Measurements from ENCODE around the gene IFIT2.

DNA sequence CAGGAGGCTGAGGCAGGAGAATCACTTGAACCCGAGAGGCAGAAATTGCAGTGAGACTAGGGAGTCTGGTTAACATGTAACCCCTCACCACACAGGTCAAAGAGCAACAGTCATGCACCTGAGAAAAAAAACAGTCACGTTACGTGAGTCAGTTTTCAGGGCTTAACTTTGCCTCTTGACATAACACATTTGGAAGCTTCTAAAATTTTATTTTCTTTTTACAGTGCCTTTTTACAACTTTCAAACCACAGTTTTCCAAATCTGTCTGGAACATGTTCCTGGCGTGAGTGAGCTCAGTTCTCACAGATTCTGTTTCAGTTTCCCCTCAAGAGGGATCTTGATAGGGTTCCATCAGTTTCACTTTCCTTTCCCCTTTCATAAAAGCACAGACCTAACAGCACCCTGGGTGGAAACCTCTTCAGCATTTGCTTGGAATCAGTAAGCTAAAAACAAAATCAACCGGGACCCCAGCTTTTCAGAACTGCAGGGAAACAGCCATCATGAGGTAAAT lies 30.3 kb downstream of the IFIT2 start:
- TF ChIP-seq, protein P1, sequence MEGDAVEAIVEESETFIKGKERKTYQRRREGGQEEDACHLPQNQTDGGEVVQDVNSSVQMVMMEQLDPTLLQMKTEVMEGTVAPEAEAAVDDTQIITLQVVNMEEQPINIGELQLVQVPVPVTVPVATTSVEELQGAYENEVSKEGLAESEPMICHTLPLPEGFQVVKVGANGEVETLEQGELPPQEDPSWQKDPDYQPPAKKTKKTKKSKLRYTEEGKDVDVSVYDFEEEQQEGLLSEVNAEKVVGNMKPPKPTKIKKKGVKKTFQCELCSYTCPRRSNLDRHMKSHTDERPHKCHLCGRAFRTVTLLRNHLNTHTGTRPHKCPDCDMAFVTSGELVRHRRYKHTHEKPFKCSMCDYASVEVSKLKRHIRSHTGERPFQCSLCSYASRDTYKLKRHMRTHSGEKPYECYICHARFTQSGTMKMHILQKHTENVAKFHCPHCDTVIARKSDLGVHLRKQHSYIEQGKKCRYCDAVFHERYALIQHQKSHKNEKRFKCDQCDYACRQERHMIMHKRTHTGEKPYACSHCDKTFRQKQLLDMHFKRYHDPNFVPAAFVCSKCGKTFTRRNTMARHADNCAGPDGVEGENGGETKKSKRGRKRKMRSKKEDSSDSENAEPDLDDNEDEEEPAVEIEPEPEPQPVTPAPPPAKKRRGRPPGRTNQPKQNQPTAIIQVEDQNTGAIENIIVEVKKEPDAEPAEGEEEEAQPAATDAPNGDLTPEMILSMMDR (IDR thresholded peaks at IDR 0.05), result no peak
- TF ChIP-seq EP300 (IDR thresholded peaks at IDR 0.05) (no peak), POLR2A (IDR thresholded peaks at IDR 0.05) (no peak), POLR2AphosphoS5 (IDR thresholded peaks at IDR 0.05) (peak in 2 of 3 donors; percentile 21 to 72)
